Sciatic nerve (tissue), 2 donors: ENCODE results near the gene F13B. TPM values are rescaled to one million over a fixed set of nuclear protein-coding genes. Genes with fewer than 3 reads are reported as not detected.
"Not testable (repeated sequence)": the region's sequence is repeated elsewhere in the genome, so short reads cannot be mapped to it uniquely, and the experiment has no call there.

ENCODE experiments used
- ATAC-seq: fragments of 200-7000 bp; cut with Tn5 transposase; one replicate; pipeline ENCODE4 v1.9.1; 2020; ENCODE audit warnings: mild to moderate bottlenecking, moderate library complexity
- DNase-seq: peaks from one replicate; pipeline ENCODE4 v3.0.0-alpha.2; 2020; ENCODE audit warnings: low spot score
- intact Hi-C: fragments of 100-400 bp; cut with DNase I; formaldehyde crosslinking; loops from one replicate; pipeline ENCODE4 v1.14.2; 2022
- total RNA-seq: library from RNA; stranded (reverse); fragmentation: NEBNext Ultra II Directional; extraction: Animal tissue kit (Norgen Biotek cat#: 25700); gene quantifications from one replicate; pipeline ENCODE4 v1.2.1, GENCODE V29; 2021
- donor health status: DM: no; HTN: no; CAD: no.
- donor health status: DM: no; HTN: no; CAD: no.

The F13B gene
- total RNA-seq, 1 donor from 2014 or later, result not detected

DNA sequence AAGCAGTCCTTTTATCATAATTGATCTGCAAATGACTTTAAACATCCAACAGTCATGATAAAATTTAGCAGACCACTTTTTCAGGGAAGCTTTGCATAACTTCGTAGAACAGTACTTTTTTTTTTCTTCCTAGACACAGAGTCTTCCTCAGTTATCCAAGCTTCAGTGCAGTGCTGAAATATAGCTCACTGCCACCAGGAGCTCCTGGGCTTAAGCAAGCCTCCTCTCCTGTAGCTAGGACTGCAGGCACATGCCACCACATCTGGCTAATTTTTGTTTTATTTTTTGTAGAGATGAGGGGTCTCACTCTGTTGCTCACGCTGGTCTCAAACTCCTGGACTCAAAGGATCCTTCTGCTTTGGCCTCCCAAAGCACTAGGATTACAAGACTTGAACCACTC, 3.8 kb downstream of the F13B start:
- no peak for DNase-seq
- ATAC-seq, result no peak

DNA sequence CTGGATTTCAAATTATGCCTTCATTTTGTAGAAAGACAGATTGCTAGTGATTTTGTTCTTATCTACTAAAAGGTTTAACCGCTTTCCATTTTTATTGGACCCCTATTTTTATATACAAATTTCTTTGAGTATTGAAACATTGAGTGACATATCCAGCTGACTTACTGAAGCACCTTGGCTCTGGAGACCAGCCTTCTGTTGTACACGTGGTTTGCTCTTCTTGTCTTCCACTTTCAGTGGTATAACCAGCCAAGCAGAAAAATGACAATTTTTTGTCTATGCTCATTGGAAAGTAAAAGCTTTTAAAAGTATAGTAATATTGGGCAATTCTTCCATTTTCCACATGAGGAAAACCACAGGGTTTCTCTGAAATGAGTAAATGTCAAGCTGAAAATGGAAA, 4.4 kb downstream of the F13B start:
- DNase-seq (no peak), ATAC-seq (no peak)
- intact Hi-C loops, result no loop called here

More for the DNA sequence above, 3.8 kb downstream of the F13B start:
- intact Hi-C loops, result no loop called here

DNA sequence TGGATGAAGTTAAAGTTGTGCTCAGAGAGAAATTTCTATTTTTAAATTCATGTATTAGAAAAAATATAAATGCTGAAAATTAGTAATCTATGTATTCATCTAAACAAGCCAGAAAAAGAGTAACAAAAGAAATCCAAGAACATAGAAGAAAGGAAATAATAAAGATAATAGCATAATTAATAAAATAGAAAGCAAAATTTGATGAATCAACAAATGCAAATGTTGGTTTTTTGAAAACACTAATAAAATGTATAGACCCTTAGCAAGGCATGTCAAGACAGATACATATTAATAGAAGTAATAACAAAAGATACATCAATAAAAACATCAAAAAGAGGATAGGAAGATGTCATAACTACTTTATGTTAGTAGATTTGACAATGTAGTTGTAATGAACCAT, 18.0 kb downstream of the F13B start:
- DNase-seq (no peak), ATAC-seq (no peak)
- intact Hi-C loops, result no loop called here

DNA sequence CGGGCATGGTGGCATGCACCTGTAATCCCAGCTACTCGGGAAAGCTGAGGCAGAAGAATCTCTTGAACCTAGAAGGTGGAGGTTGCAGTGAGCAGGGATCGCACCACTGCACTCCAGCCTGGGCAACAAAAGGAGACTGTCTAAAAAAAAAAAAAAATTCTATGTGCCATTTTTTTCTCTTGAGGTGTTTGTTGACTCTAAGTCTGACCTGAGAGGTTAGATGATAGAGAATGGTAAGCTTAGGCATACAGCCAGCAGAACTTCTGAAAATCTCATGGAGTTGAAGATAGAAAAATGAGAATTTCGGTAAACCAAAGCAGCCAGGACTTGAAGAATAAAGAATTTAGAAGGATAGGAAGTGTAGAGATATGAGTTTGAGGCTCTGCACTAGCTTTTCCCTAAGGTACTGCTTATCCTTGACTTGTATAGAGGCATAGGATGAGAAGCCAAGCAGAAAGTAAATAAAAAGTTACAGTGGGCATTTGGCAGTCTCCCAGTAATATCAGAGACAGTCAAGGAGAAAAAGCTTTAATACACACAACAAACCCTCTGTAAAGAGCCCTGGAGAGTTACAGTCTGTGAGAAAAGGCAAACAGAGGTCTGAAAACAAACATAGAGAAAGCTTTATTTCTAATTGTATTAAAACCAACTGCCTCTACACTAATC, 24.3 kb downstream of the F13B start:
- ATAC-seq, result no peak
- DNase-seq, result no peak
- intact Hi-C loops, result no loop called here

DNA sequence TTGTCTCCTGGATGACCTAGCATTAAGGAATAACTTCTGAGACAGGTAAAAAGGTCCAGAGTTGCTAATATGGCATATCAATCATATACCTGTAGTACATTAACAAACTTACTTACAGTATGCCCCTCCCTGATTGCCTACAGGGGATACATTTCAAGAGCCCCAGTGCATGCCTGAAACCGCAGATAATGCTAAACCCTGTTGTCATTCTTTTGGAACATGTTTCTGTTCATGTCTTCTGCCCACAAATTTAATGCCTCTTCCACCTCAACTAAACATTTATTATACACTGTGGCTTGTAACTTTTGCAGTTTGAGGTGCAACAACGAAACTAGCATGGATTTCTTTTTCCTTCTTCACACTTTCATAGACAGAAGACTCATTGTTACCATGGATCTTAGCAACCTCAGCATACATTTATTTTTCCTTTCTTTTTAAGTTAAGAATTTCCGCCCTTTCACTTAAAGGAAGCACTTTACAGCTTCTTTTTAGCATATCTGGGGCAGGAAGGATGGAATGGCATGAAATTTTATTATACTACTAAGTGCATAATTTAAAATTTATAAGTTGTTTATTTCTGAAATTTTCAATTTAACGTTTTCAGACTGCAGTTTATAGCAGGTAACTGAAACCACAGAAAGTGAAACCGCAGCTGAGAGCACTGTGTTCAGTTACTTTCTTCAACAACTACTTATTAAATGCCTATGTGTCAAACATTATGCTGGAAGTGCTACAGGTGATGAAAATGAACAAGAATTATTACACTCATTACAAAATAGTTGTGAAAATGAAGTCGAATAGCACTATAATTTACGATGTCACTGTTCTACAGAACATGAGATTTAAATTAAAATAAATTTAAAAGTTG, 25.3 kb downstream of the F13B start:
- intact Hi-C loops, result no loop called here
- ATAC-seq, result no peak

DNA sequence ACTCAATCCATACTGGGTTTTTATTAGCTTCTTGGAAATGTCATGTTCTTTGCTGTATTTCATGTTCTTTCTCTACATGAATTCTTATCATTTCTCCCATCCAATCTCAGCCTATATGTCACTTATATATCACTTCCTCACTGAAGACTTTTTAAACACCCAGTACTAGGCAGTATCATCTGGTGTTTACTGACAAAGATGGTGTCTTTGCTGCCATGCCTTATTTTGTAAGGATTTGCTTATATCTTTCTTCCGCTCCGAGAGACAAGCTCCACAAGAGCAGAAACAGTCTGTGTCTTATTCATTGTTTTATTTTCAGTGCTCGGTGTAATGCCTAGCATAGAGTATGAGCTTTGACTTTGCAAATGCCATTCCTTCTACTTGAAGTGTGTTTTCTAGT, 30.2 kb downstream of the F13B start:
- intact Hi-C loops, result no loop called here
- ATAC-seq, result no peak
- no peak for DNase-seq

More for the DNA sequence above, 25.3 kb downstream of the F13B start:
- no peak for DNase-seq

DNA sequence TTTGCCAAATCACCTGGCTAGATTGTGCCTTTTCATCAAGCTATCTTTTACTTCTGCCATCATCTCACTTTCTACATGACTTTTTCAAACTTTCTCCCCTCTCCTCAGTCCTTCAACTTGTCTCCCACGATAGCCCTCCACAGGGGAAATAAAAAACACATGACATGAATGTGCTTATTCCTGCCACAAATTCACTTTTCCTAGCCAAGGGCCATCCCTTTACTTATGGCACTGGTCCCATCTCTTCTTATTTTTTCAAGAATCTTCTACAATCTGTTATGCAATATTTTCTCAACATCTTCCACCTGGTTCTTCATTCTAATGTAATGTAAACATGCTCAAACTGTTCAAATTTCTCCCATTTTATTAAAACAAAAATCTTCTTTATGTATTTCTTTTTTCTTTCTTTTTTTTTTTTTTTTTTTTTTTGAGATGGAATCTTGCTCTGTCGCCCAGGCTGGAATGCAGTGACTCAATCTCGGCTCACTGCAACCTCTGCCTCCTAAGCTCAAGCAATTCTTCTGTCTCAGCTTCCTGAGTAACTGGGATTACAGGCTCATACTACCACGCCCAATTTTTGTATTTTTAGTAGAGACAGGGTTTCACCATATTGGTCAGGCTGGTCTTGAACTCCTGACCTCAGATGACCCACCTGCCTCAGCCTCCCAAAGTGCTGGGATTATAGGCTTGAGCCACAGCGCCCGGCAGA, 32.3 kb downstream of the F13B start:
- intact Hi-C loops, ATAC-seq, DNase-seq: not testable (repeated sequence)

DNA sequence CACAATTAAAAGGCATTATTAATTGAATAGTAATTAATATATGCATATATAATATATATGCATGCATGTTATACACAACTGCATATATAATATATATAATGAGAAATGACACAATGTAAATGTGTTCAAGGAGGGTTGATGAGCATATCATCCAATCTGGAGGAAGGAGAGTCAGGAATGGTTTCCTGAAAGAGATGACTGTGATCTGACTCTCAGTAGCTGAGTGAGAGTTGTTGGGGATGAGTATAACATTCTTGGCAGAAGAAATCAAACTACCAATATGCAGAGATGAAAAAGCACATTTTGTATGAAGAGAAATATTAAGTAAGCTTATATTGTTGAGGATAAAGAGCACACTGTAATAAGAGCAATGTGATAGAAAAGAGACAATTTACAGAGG, 37.3 kb downstream of the F13B start:
- no peak for ATAC-seq
- intact Hi-C loops, result no loop called here
- DNase-seq, result no peak

DNA sequence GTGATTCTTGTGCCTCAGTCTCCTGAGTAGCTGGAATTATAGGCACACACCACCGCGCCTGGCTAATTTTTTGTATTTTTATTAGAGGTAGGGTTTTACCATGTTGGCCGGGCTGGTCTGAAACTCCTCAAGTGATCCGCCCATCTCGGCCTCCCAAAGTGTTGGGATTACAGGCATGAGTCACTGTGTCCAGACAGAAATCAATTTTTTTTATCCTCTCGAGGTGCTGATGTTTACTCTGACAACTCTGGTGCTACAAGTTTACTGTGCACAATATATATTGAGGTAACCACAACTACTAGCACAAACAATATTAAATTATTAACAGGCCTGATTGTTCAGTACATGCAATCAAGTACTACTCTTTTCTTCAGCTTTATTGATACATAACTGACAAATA, 39.7 kb downstream of the F13B start:
- no peak for DNase-seq
- intact Hi-C loops, result no loop called here
- no peak for ATAC-seq

DNA sequence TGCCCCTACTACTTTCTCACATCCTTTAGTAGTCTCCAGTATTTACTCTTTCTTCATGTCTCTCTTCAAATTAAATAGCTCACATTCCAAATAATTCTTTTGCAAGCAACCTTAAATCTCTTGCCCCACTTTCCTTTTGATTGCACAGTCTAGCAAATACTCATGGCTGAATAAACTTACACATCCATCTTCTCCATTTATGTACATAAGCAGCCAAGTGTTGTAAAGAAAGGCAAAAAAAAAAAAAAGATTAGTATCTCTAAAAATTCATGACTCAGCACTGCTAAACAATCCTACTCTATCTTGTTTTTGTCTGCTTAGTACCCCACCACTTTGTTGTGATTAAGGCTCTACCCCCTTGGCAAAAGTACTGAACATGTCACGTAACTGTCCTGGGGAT, 42.6 kb downstream of the F13B start:
- DNase-seq (no peak), ATAC-seq (no peak)
- intact Hi-C loops, result no loop called here

DNA sequence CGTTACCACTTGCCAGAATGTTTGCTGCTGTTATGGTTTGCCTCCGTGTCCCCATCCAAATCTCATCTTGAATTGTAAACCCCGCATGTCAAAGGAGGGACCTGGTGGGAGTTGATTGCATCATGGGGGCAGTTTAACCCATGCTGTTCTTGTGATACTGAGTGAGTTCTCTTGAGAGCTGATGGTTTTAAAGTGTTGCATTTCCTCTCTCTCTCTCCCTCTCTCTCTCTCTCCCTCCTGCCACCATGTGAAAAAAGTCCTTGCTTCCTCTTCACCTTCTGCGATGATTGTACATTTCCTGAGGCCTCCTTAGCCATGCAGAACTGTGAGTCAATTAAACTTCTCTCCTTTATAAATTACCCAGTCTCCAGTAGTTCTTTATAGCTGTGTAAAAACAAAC, 45.3 kb downstream of the F13B start:
- DNase-seq, result no peak
- intact Hi-C loops, result no loop called here
- ATAC-seq, result no peak

DNA sequence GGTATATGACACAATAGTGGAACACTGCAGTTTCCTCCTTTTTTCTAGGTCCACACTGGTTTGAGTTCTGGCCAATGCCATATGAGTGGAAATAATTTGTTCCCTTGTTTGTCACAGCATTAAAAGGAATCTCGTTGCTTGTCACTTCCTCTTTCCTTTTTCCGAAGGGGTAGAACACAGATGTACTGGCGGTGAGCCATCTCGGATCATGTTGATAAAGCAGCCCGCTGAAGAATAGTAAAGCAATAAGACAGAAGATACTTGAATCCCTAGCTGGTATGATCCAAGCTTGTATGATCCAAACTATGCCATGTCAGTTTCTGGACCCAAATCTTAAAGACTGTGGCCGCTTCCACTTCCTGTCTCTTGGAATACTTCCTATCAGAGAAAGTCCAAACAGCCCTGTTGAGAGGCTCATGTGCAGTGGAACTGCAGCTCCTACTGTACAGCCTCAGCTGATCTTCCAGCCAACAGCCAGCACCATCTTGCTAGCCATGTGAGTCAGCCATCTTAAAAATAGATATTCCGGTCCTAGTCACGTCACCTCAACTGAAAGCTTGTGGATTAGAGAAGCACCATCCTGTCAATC, 49.4 kb downstream of the F13B start:
- DNase-seq (no peak), ATAC-seq (no peak)
- intact Hi-C loops, result no loop called here

DNA sequence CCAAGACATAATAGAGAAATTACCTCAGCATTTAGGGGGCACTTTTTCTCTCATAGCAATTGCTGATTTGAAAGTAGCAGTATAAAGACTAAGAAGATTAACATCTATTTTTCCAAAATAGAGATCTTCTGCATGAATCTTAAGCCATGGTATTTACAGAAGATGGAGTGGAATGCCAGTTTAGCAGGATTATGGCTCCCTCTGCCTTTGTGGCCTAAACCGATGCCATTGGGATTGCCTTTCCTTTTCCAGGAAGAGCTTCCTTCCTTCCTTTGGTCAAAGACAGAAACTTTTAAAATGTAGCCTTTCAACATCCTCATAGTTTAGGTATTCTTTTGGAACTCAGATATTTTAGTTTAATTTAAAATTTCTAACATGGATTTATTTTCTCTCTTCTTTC, 50.3 kb downstream of the F13B start:
- ATAC-seq, result no peak
- no peak for DNase-seq
- intact Hi-C loops, result no loop called here

DNA sequence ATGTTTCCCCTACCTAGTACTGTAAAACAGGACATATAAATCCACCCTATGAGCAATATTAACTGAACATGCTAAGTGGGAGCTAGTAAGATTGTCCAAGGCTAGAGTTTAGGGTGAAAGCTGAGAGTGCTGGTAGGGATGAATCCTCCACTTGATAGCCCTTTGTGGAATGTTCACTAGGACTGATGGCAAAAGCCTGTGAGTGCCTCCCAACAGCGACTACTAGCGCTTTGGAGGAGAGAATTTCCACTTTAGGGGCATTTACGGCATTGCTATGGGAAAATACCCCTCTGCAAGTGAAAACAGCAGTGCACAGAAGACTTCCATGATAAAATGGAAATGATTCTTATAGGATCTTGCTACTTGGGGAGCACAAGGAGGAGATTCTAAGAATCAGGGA, 53.8 kb downstream of the F13B start:
- ATAC-seq (no peak), DNase-seq (no peak)
- intact Hi-C loops, result no loop called here

DNA sequence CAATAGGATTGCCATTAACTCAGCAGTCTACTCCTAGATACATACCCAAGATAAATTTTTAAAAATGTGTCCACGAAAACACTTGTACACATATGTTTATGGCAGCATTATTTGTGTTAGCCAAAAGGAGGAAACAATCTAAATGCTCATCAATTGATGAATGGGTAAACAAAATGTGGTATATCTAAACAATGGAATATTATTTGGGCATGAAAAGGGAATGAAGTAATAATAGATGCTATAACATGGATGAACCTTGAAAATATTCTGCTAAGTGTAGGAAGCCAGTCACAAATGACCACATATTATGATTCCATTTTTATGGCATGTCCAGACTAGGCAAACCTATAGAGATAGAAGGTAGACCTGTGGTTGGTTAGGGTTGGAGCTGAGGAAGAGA, 55.4 kb downstream of the F13B start:
- intact Hi-C loops, result no loop called here
- DNase-seq (no peak), ATAC-seq (no peak)

DNA sequence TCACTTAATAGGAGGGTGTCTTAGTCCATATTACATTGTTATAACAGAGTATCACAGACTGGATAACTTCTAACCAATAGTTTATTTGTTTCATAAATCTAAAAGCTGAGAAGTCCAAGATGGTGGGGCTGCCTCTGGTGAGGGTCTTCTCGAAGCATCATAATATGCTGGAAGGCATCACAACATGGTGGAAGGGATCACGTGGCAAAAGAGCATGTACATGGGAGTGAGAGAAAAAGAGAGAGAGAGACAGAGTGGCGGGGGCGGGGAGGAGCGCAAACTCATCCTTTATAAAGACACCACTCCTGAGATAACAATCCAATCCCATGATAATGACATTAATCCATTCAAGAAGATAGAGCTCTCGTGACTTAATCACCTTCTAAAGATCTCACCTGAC, 58.2 kb downstream of the F13B start:
- intact Hi-C loops, result no loop called here
- DNase-seq (no peak), ATAC-seq (no peak)

DNA sequence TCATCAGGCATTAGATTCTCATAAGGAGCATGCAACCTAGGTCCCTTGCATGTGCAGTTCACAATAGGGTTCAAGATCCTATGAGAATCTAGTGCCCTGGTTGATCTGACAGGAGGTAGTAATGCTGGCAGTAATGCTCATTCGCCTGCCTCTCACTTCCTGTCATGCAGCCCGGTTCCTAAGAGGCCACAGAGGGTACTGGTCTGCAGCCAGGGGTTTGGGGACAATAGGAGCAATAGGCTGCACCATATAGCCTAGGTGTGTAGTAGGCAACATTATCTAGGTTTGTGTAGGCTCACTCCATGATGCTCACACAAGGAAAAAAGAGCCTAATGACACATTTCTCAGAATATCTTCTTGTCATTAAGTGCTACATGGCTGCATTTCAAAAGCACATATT, 63.9 kb downstream of the F13B start:
- ATAC-seq, result no peak
- no peak for DNase-seq
- intact Hi-C loops, result no loop called here

DNA sequence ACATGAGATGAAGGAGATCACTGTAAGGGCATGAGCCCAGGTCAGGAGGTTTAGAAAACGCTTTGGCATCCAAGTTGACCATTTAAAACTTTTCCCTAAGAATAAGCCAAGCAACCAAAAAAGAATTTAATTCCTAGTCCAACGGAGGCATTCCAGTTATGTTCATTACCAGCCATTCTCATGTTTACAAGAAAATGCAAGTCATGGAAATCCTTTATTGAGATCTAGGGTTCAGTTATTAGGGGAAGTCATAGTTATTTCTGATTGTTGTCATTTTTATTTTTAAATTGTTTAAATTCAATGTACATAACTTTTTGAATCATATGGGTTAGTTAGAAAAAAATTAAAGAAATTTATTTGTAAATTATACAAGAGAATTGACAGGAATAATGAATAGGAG, 65.2 kb downstream of the F13B start:
- ATAC-seq, result no peak

DNA sequence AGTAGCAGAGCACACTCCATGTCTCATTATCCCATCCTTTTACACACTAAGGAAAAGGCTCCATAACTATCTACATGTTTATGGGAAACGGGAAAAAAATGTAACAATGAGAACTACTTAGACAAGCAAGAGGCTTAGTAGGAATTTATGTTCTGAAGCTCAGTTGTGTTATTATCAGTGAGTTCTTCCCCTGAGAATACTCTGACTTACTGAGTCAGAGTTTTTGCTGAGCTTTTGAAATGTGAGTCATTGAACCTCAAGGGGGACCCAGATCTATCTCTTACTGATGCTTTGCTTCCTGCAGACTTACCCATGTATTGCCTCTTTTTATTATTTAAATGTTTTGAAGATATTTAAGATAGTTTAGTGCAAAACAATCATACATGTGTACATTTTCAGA, 69.6 kb downstream of the F13B start:
- ATAC-seq, result no peak
- no peak for DNase-seq

More for the DNA sequence above, 65.2 kb downstream of the F13B start:
- intact Hi-C loops, result no loop called here
- no peak for DNase-seq

DNA sequence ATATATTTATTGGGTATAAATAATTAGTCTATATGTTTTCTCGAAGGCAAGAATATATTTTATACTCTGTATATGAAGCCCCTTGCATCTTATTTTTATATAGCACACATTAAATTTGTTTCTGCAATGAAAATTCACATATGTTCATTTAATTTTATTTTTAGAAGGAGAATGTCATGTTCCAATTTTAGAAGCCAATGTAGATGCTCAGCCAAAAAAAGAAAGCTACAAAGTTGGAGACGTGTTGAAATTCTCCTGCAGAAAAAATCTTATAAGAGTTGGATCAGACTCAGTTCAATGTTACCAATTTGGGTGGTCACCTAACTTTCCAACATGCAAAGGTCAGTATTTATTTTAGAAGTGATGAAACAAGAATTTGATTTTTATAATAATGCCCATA, 73.1 kb downstream of the F13B start:
- intact Hi-C loops, result loop anchor here (1.0 kb wide), 1 partner anchor 11 kb away; no protein-coding TSS in a partner anchor
- ATAC-seq, result no peak
- no peak for DNase-seq

More for the DNA sequence above, 69.6 kb downstream of the F13B start:
- intact Hi-C loops, result no loop called here
